ENCODE measurements around the gene LDAH.

Gene LDAH

GRCh38 chr2:20704886-20705285 lies 118.0 kb downstream of the LDAH start:
- Histone ChIP-seq H3K36me3 (ENCODE audit: control insufficient read depth in 2 of 2, insufficient read depth in 1 of 2, low read length in 2 of 2) (no peaks in the 10 kb centered on the region), H3K4me3 (ENCODE audit: low read depth, low read length) (no peak overlapping the region), H3K4me1 (ENCODE audit: control insufficient read depth, insufficient read depth, low read length) (no peaks in the 10 kb centered on the region), H3K27ac (ENCODE audit: extremely low read depth, low read depth, low read length) (no peak overlapping the region), H3K9me3 (ENCODE audit: control insufficient read depth, insufficient read depth, low read depth, low read length) (no peaks in the 10 kb centered on the region)
- POLR2A ChIA-PET: no interaction called here
- CTCF ChIA-PET: interaction anchor here (0.6 to 0.7 kb wide), 2 partner anchors 129 to 367 kb away, joined by 3 to 5 read pairs; no protein-coding TSS in a partner anchor
- TF ChIP-seq ZNF335 (tag by site-specific recombination; conservative IDR thresholded peaks at IDR 0.05) (no peak), IKZF3 (tag by site-specific recombination; IDR thresholded peaks at IDR 0.05) (no peak), ZNF146 (tag by site-specific recombination; IDR thresholded peaks at IDR 0.05) (no peak), KLF7 (tag by site-specific recombination; IDR thresholded peaks at IDR 0.05; ENCODE audit: borderline replicate concordance) (no peak), ZNF223 (tag by site-specific recombination; IDR thresholded peaks at IDR 0.05) (no peak), ZNF660 (tag by site-specific recombination; IDR thresholded peaks at IDR 0.05) (no peak)

GRCh38 chr2:20702563-20702962 lies 120.3 kb downstream of the LDAH start:
- Histone ChIP-seq H3K36me3 (ENCODE audit: control insufficient read depth in 2 of 2, insufficient read depth in 1 of 2, low read length in 2 of 2) (peaks cover 0 to 4% of the 10 kb centered on the region in 2 experiments; a peak in 1 of 3 replicates), H3K9me3 (ENCODE audit: control insufficient read depth, insufficient read depth, low read depth, low read length) (no peaks in the 10 kb centered on the region), H3K4me1 (ENCODE audit: control insufficient read depth, insufficient read depth, low read length) (no peaks in the 10 kb centered on the region), H3K4me3 (ENCODE audit: low read depth, low read length) (no peak overlapping the region), H3K27ac (ENCODE audit: extremely low read depth, low read depth, low read length) (no peak overlapping the region)
- no peak for TF ChIP-seq KLF10 (tag by site-specific recombination; IDR thresholded peaks at IDR 0.05)
- POLR2A ChIA-PET: no interaction called here
- CTCF ChIA-PET: interaction anchor here (0.7 kb wide), 1 partner anchor 9 kb away, joined by 4 read pairs; no protein-coding TSS in a partner anchor

GRCh38 chr2:20698916-20699613 lies 123.8 kb downstream of the LDAH start:
- Histone ChIP-seq H3K4me3 (ENCODE audit: low read depth, low read length) (no peak overlapping the region), H3K4me1 (ENCODE audit: control insufficient read depth, insufficient read depth, low read length) (no peaks in the 10 kb centered on the region), H3K36me3 (ENCODE audit: control insufficient read depth in 2 of 2, insufficient read depth in 1 of 2, low read length in 2 of 2) (peaks cover 0 to 4% of the 10 kb centered on the region in 2 experiments; a peak in 1 of 3 replicates), H3K9me3 (ENCODE audit: control insufficient read depth, insufficient read depth, low read depth, low read length) (no peaks in the 10 kb centered on the region), H3K27ac (ENCODE audit: extremely low read depth, low read depth, low read length) (no peak overlapping the region)
- TF ChIP-seq ZNF155 (tag by site-specific recombination; IDR thresholded peaks at IDR 0.05): no peak
- no peak for TF ChIP-seq ZNF280C (tag by site-specific recombination; IDR thresholded peaks at IDR 0.05)
- no peak for TF ChIP-seq GLIS2 (tag by site-specific recombination; IDR thresholded peaks at IDR 0.05)
- no peak for TF ChIP-seq KLF10 (tag by site-specific recombination; IDR thresholded peaks at IDR 0.05)
- no peak for TF ChIP-seq PRDM10 (tag by site-specific recombination; IDR thresholded peaks at IDR 0.05)
- TF ChIP-seq ZNF121 (tag by site-specific recombination; IDR thresholded peaks at IDR 0.05): no peak
- TF ChIP-seq ZBTB17 (tag by site-specific recombination; IDR thresholded peaks at IDR 0.05): no peak
- TF ChIP-seq ZNF274 (IDR thresholded peaks at IDR 0.05; ENCODE audit: low read length): no peak
- TF ChIP-seq ZNF274 (tag by site-specific recombination; IDR thresholded peaks at IDR 0.05; ENCODE audit: borderline replicate concordance): no peak
- no peak for TF ChIP-seq ZNF580 (tag by site-specific recombination; IDR thresholded peaks at IDR 0.05)
- no peak for TF ChIP-seq BCL6B (tag by site-specific recombination; IDR thresholded peaks at IDR 0.05)
- no peak for TF ChIP-seq ZNF704 (tag by site-specific recombination; IDR thresholded peaks at IDR 0.05)
- no peak for TF ChIP-seq ZNF202 (tag by site-specific recombination; IDR thresholded peaks at IDR 0.05; ENCODE audit: borderline replicate concordance)
- POLR2A ChIA-PET: no interaction called here
- CTCF ChIA-PET: interaction anchor here (1.3 kb wide), 1 partner anchor 38 kb away, joined by 5 read pairs; no protein-coding TSS in a partner anchor
